Thyroid gland (tissue), 4 donors: ENCODE data around the gene MED25. TPM values are rescaled to one million over a fixed set of nuclear protein-coding genes. Genes with fewer than 3 reads are reported as not detected.
A peak's percentile ranks its signal among the peaks of the same experiment; 100 is the strongest.

Experiments
- DNase-seq, 2 donors: peaks; one replicate each; pipeline ENCODE4 v3.0.0-alpha.2; 2019
- H3K27ac ChIP-seq, 3 donors: fragments of 200-600 bp; sonication (generic); 1 replicate in 2 of 3; 2 replicates in 1 of 3; pipeline ENCODE4 v1.5.1; 2016 to 2019; ENCODE audit warnings: mild to moderate bottlenecking in 1 of 3, moderate library complexity in 1 of 3
- H3K27me3 ChIP-seq: fragments of 200-600 bp; sonication (generic); one replicate; pipeline ENCODE4 v1.5.1; 2019
- H3K36me3 ChIP-seq, 2 donors: fragments of 200-600 bp; sonication (generic); one replicate each; pipeline ENCODE4 v1.5.1; 2016 to 2019
- H3K4me1 ChIP-seq, 2 donors: fragments of 200-600 bp; sonication (generic); one replicate each; pipeline ENCODE4 v1.5.1; 2017 to 2019
- H3K4me3 ChIP-seq, 3 donors: fragments of 200-600 bp; sonication (generic); replicated peaks in 1 of 3; 1 replicate in 2 of 3; 2 replicates in 1 of 3; pipeline ENCODE4 v1.5.1; 2016; ENCODE audit warnings: mild to moderate bottlenecking in 1 of 3
- H3K9me3 ChIP-seq: fragments of 200-600 bp; sonication (generic); one replicate; pipeline ENCODE4 v1.5.1; 2017
- CTCF ChIP-seq, 6 experiments: fragments of 200-600 bp in 3 of 6; fragments of 450-650 bp in 3 of 6; sonication (generic) in 3 of 6; IDR thresholded peaks; one replicate each; pipeline ENCODE4 v1.5.1; 2016 to 2019; ENCODE audit warnings: antibody characterized with exemption in 6 of 6, mild to moderate bottlenecking in 2 of 6, inconsistent platforms in 1 of 6, moderate library complexity in 1 of 6
- POLR2A ChIP-seq, 2 donors: fragments of 450-650 bp; IDR thresholded peaks; one replicate each; pipeline ENCODE4 v1.6.1; 2017; ENCODE audit warnings: antibody characterized with exemption in 2 of 2, mild to moderate bottlenecking in 2 of 2, moderate library complexity in 1 of 2
- WGBS, 2 donors: methylation state at CpG; one replicate each; pipeline ENCODE4 v1.1.5; 2017; 5-methylcytosine and 5-hydroxymethylcytosine counted together
- intact Hi-C: fragments of 100-400 bp; cut with DNase I; formaldehyde crosslinking; loops from one replicate; pipeline ENCODE4 v1.15.1; 2023
- total RNA-seq, 4 donors: library from RNA; depleted of rRNA; stranded (reverse); fragments of >200 nt; gene quantifications; one replicate each; pipeline ENCODE4 v1.2.3, GENCODE V29; 2016

The MED25 gene
- total RNA-seq, 4 donors from 2014 or later: 42.6 to 50.2 (median 44.9) TPM

- Histone ChIP-seq H3K36me3 (peaks cover 46 to 65% of the 10 kb centered on the region in 2 donors), H3K4me3 (no peak overlapping the region), H3K4me1 (peaks cover 0 to 13% of the 10 kb centered on the region in 2 donors), H3K9me3 (no peaks in the 10 kb centered on the region), H3K27ac (no peak overlapping the region), H3K27me3 (no peaks in the 10 kb centered on the region)
- no peak for TF ChIP-seq POLR2A (IDR thresholded peaks at IDR 0.05)
- TF ChIP-seq CTCF (IDR thresholded peaks at IDR 0.05): no peak
- WGBS, 2 donors: 88 to 99% methylated on average over 7 to 10 of the region's 10 CpGs
- DNase-seq: no peak
- intact Hi-C loops: loop anchor here (5.0 kb wide), 1 partner anchor 38 kb away; the partner anchor contains the start of gene TSKS
Measured at GRCh38 chr19:49800771-49801170, 17.3 kb upstream of the MED25 start.

GRCh38 chr19:49801401-49801888 is 16.6 kb upstream of the MED25 start:
- TF ChIP-seq CTCF (IDR thresholded peaks at IDR 0.05) (no peak), POLR2A (IDR thresholded peaks at IDR 0.05) (no peak)
- intact Hi-C loops: loop anchor here (5.0 kb wide), 1 partner anchor 39 kb away; the partner anchor contains the start of gene TSKS
- peaks cover 0 to 13% of the 10 kb centered on the region in 2 donors for H3K4me1 ChIP-seq
- no peaks in the 10 kb centered on the region for H3K9me3 ChIP-seq
- 84 to 89% methylated on average over 10 to 12 of the region's 32 CpGs for WGBS, 2 donors
- H3K27me3 ChIP-seq: no peaks in the 10 kb centered on the region
- H3K27ac ChIP-seq: peak overlapping the region in 2 of 3 donors; percentile 17 to 35
- H3K36me3 ChIP-seq: peaks cover 39 to 62% of the 10 kb centered on the region in 2 donors
- DNase-seq: no peak
- H3K4me3 ChIP-seq: no peak overlapping the region

- Histone ChIP-seq H3K36me3 (peaks cover 37 to 57% of the 10 kb centered on the region in 2 donors), H3K27me3 (no peaks in the 10 kb centered on the region), H3K27ac (peak overlapping the region in 2 of 3 donors; percentile 17 to 35), H3K4me1 (peaks cover 0 to 13% of the 10 kb centered on the region in 2 donors), H3K9me3 (no peaks in the 10 kb centered on the region), H3K4me3 (peak overlapping the region in 1 of 3 donors; percentile 26)
- DNase-seq: peak; percentile 93 to 94
- TF ChIP-seq POLR2A (IDR thresholded peaks at IDR 0.05): no peak
- TF ChIP-seq CTCF (IDR thresholded peaks at IDR 0.05): peak in 3 of 6 experiments; percentile 17 to 26 (median 24)
- 46 to 53% methylated on average over 25 to 36 of the region's 38 CpGs for WGBS, 2 donors
- intact Hi-C loops: loop anchor here (5.0 kb wide), 1 partner anchor 40 kb away; the partner anchor contains the start of gene TSKS
Measured at GRCh38 chr19:49801966-49802661, 16.0 kb upstream of the MED25 start.

GRCh38 chr19:49802836-49803528 is 15.1 kb upstream of the MED25 start:
- Histone ChIP-seq H3K27ac (peak overlapping the region in 2 of 3 donors; percentile 5 to 17), H3K4me1 (peaks cover 0 to 13% of the 10 kb centered on the region in 2 donors), H3K4me3 (no peak overlapping the region), H3K27me3 (no peaks in the 10 kb centered on the region), H3K36me3 (peaks cover 32 to 56% of the 10 kb centered on the region in 2 donors), H3K9me3 (no peaks in the 10 kb centered on the region)
- no peak for DNase-seq
- intact Hi-C loops: loop anchor here (5.0 kb wide), 1 partner anchor 41 kb away; the partner anchor contains the start of gene TSKS
- 82 to 87% methylated on average over 24 of the region's 24 CpGs for WGBS, 2 donors
- TF ChIP-seq POLR2A (IDR thresholded peaks at IDR 0.05) (no peak), CTCF (IDR thresholded peaks at IDR 0.05) (no peak)
